NCI-H2107 treated with DMSO at 0.1 percent for 48 hours (cell line): ENCODE results near the gene AURKAIP1.
"Not testable (repeated sequence)": the region's sequence is repeated elsewhere in the genome, so short reads cannot be mapped to it uniquely, and the experiment has no call there.

Experiments used
- DNase-seq: peaks from one replicate; lab custom pipeline; 2025; ENCODE audit not compliant: unreplicated experiment; lab: John Stamatoyannopoulos, UW

Gene AURKAIP1

DNA sequence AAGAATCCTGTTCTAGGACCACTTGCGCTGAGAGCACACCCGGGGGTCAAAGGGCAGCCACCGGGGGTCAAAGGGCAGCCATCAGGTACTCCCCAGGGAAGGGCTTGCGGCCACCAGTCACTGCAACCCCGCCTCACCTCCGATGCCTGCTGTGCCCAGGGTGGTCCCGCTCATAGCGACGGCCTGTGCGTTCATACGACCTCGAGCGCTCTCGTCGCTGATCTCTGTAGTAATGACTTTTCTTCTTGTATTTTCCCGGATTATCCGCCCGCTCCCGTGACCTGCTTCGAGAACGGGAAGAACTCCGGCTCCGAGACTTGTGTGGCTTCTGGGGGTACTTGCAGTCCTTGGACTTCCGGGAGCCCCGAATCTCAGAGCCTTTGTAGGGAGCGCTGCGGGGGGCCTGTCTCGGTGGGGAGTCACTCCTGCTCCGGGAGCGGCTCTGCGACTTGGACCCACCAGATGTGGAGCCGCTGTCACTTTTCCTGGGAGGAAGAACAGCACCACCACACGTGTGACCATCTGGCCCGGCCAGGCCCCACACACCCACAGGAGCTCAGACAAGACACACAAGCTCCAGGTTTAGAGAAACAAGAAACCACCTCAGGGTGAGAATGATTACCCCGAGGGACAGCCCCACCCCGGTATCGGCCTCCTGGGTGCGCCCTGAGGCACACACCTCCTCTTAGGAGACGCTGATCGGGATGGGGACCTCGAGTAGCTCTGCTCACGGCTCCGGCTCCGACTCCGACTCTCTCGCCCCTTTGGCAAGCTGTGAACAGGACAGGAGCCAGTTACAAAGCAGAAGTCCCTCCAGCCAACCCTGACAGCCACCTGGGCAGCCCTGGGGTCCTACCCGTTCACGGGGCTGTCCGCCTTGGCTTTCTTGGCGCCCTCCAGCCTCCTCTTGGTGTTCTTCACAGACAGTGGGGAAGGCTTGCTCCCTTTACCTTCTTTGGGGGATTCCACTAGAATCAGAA is 12.4 kb upstream of the AURKAIP1 start:
- no peak for DNase-seq

DNA sequence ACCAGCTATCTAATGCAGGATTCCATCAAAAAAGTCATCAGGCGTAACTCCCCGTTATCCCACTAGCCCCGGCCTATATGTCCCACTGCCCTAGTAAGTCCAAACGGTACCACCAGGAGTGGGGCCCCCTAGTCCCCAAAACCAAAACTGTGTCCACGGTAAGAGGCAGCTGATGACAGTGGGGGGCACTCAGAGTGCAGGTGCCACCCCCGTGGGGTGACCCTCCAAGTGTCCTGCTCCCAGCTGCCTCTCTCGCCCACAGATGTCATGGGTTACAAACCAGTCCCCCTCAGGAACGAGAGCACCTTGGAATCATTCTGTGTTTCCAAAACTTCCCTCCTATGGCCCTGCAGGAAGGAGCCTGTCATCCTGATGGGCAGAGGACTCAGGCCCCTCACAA is 10.9 kb upstream of the AURKAIP1 start:
- no peak for DNase-seq

DNA sequence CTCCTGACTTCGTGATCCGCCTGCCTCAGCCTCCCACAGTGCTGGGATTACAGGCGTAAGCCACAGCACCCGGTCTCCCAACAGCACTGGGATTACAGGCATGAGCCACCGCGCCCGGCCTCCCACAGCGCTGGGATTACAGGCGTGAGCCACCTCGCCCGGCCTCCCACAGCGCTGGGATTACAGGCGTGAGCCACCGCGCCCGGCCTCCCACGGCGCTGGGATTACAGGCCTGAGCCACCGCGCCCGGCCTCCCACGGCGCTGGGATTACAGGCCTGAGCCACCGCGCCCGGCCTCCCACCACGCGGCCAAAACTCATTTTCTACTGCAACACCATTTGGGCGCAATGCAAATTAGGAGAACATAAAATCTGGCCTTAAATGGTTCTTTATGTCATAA is 10.3 kb upstream of the AURKAIP1 start:
- DNase-seq, result not testable (repeated sequence)

DNA sequence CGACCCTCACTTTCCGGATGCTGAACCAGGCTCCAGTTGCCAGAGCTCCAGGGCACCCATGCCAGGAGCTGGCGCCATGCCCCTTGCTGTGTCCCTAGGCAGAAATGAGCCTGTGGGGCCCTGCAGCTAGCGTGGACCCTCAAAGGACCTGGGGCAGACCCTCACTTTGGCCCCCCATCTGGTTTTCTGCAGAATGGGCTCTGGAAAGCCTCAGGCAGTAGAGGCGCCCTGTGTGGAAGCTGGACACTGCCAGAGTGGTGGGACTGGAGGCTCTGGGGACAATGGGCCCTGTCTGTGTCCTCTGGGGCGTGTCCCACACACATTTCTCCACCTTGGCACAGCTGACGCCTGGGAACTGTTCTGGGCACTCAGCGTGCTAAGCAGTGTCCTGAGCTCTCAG is 6.3 kb upstream of the AURKAIP1 start:
- no peak for DNase-seq

DNA sequence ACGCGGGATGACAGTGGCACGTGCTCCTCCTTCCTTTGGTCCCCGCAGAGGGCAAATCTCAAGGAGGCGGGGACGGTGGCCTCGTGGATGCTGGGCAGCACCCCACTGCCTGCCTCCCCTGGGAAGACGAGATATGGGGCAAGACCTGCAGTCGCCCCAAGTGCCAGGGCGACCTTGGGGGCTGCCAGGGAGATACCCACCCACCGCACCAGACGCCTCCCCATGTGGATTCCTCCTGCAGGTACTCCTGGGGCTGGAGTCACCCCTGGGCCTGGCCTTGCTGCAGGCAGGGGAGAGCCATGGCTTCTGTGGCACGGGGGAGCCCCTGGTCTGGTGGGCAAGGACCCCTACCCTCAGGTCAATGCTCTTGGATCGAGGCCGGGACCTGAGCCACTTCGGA is 5.9 kb upstream of the AURKAIP1 start:
- DNase-seq, result no peak

DNA sequence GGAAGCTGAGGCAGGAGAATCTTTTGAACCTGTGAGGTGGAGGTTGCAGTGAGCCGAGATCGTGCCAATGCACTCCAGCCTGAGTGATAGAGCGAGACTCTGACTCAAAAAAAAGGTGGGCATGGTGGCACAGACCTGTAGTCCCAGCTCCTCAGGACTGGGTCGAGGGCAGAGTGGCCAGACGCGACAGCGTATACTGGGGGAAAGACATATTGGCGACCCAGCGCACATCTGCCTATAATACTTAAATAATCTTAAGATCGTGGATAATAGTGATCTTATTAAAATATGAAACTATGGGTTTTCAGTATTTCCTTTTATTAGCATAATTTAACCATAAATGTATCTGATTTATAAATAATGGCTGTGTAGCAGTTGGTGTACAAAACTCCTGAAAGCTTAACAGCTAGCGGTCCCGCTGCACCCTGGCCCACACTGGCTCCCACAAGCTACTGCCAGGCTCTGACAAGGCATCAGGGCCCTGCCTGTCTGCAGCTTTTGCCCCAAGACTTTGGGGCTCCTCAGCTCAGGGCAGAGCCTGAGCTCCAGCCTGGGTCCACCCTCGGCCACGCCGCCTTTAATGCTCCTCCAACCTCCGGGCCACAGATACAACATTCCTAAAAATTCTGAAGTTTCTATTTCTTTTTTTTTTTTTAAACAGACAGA is 2.7 kb upstream of the AURKAIP1 start:
- no peak for DNase-seq

DNA sequence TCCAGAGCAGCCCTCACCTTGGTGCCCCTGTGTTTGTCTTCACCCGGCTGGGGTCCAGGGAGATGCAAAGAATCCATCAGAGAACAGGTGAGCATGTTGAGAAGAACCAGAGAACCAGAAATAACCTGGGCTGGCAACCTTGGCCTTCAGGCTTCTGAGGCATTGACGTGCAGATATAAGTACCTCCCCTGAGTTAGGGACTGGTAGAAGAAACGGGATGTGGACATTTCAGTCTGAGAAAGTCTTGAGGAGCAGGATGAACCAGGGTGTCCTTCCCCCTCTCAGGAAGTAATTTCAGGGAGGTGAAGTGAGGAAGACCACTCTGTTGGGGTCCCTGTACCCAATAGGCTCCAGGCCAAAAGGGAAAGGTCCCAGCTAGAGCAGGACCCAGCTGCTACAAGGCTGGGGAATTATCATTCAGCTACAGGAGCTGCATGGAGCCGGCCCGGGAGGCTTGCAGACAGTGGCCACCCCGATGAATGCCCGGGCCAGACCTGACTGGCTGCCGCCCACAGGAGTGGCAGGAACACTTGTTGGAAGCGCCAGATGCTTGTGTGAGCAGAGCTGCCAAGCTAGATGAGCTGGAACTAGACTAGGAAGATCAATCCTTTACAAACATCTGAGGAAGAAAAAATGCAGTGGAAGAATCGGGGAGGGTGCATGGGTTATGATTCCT is 1.7 kb upstream of the AURKAIP1 start:
- no peak for DNase-seq

DNA sequence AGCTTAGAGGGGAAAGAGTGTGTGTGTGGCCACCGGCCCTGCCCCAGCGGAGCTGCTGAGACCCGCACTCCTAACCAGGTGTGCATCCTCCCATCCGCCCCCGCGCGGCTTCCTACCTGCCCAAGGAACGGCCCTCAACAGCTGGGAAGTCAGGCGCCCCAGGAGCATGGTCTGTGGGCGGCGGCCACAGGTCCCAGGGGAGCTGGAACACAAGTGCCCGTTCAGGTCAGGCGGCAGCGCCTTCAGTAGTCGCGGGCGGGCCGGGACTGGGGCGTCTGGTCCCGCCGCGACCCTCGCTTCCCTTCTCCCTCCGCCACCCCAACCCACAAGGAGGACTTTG is 448 bp downstream of the AURKAIP1 start:
- no peak for DNase-seq

DNA sequence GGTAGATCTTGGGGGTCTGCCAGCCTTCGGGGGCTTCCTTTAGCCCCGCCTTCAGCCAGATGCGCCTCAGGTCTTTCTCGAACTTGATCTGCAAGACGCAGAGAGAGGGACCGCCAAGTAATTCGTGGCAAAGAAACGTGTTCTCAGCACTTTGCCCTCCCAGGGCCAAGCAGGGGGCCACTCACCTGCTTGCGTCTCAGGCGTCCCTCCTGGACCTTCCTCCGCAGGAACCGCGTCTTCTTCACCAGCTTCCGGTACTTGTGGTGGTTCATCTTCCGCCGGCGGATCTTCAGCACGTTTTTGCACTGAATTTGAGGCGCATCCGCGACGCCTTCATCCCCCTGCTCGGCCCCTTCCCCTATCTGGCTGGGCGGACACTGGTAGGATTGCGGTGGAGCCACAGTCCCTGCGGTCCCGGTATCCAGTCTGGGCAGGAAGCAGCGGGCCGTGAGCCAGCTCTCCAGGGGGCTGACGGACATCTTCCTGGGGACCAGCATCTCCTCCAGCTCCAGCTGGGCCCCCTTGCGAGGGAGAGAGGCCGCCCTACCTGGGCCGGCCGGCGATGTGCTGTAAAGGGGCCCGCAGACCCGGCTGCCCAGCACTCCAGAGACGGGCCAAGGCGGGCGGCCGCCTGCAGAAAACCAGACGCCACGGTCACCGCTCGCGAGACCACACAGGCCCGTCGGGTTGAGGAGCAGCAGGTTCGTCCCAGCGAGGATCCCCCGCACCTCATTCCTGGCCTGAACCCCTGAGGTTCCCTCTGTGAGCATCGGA is 1.0 kb downstream of the AURKAIP1 start:
- DNase-seq, result no peak

DNA sequence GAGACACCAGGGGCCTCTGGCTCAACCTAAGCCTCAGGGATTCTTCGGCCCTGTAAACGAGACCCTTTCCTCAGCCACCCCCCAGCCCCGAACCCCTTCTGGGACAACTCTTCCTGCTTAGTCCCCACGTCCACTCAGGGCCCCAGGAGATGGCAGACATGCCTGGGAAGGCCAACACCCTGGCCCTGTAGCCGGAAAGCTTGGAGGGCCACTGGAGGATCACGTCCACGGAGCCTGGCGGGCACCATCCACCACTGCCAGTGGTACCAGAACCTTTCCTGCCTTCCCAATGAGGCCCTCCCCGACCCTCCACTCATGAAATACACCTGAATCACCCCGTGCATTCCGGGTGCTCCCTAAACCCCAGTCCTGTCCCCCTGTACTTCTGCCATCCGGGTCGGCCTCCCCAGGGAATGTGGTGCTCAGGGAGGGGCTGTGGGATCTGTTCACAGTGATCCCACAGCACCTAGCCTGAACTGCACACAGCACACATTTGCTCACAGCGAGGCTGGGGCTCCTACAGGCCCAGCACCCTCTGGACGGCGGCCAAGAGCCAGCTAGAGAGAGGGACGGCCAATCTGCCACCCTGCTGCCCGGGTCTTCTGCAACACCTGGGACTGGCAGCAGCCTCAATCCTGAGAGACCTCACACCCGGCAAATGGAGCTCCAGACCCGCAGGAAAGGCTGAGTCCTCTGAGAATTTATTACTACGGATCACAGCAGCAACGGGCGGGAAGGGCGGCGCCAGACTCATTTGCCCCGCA is 1.8 kb downstream of the AURKAIP1 start:
- DNase-seq, result no peak

DNA sequence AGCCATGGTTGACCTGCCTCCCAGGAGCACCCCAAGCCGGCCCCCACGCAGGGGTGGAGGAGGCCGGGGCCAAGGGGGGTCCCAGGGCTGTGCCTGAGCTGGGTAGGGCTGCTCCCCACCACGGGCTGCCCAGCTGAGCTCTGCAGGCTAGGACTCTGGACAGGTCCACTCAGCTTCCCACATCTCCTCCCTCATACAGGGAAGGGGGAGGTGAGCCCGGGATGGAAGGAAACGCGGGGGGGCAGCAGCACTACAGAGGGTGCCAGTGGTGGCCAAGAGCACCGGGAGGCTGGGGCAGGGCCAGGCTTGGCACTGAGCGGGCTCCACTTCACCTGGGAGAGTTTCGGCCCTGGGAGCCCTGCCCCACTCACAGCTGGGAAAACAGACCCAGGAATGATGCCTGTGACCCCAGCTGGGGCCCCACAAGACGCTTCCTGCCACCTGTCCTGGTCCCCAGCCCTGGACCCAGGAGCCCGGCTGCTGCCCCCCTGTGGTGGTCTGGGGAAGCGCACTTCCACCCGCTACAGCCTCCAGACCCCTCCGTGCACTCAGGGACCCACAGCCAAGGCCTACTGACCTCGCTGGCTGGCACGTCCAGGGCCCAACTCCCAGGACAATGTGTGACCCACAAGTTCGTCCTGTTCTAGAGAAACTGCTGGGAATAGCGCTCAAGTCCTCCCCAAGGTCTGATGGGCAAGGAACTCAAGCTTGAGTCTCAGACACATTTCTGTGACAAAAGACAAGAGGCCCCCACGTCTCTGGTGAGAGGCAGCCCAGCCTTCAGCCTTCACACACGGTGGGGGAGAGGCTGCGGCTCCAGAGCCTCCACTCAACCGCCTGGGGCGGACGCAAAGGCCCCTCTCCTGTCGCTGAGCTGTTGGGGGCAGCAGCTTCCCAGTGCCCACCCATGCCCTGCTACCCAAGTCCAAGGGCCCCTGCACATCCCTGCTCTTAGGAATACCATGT is 3.0 kb downstream of the AURKAIP1 start:
- DNase-seq, result no peak

DNA sequence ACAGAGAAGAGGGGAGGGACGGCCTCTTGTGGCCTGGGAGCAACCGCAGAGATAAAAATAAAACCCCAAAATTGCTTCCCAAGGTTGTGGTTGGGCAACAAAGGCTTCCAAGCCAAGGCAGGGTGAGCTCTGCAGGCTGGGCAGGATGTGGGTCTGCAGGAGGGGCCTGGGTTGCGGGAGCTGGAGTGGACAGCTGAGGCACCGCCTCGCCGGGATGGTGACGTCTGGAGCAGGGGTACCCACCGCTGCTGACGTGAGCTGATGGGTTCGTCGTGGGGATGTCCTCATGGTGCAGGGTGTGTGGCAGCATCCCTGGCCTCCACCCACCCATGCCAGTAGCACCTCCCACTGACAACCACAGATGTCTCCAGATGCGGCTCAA is 3.7 kb downstream of the AURKAIP1 start:
- DNase-seq, result no peak

DNA sequence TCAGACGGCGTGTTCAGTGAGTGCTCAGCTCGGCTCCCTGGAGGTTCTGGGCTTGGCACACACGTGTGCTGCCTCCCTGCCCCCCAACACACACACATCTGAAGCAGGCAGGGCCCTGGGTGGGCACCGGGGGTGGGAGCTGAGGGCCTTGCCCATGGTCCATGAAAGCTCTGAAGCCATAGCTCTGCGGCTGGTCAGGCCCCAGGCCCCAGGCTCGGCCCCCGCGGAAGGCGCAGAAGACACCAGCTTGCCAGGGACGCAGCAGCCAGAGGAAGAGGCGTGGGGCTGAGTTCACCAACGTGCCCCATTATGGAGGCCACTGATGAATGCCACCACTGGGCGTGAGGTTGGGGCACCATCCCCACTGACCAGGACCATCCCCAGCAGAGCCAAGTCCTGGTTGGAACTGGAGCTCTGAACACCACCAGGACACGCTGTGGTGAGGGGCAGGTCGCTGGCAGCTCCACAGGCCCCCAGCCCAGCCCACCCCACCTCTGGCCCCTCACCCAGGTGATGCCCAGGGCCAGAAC is 4.2 kb downstream of the AURKAIP1 start:
- no peak for DNase-seq

DNA sequence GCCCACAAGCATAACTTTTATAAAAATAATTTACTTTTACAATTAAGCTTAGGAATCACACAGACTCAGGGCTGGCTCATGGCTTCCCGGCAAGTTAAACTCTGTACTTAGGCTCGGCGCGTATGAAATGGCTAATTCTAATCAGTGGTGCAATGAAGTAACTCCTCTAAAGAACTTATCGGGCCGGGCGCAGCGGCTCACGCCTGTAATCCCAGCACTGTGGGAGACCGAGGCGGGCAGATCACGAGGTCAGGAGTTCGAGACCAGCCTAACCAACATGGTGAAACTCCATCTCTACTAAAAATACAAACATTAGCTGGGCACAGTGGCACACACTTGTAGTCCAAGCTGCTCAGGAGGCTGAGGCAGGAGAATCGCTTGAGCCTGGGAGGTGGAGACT is 4.9 kb downstream of the AURKAIP1 start:
- DNase-seq, result not testable (repeated sequence)

DNA sequence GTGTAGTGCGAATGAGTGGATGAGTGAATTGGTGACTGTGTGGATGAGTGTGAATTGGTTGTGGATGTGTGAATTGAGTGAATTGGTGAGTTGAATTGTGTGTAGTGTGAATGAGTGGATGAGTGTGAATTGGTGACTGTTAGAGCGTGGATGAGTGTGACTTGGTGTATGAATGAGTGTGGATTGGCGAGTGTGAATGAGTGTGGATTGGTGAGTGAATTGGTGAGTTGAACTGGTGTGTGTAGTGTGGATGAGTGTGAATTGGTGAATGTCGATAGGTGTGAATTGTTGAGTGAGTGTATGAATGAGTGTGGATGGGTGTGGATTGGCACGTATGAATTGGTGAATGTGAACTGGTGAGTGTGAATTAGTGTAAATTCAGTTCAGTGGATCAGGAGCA is 7.7 kb downstream of the AURKAIP1 start:
- DNase-seq, result no peak

DNA sequence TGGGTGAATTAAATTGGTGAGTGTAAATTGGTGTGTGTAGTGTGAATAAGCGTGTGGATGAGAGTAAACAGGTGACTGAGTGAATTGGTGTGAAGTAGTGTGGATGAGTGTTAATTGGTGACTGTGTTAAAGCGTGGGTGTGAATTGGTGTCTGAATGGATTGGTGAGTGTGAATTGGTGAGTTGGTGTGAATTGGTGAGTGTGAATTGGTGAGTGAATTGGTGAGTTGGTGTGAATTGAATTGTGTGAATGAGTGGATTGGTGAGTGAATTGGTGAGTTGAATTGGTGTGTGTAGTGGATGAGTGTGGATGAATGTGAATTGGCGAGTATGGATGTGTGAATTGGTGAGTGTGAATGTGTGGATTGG is 8.3 kb downstream of the AURKAIP1 start:
- no peak for DNase-seq

DNA sequence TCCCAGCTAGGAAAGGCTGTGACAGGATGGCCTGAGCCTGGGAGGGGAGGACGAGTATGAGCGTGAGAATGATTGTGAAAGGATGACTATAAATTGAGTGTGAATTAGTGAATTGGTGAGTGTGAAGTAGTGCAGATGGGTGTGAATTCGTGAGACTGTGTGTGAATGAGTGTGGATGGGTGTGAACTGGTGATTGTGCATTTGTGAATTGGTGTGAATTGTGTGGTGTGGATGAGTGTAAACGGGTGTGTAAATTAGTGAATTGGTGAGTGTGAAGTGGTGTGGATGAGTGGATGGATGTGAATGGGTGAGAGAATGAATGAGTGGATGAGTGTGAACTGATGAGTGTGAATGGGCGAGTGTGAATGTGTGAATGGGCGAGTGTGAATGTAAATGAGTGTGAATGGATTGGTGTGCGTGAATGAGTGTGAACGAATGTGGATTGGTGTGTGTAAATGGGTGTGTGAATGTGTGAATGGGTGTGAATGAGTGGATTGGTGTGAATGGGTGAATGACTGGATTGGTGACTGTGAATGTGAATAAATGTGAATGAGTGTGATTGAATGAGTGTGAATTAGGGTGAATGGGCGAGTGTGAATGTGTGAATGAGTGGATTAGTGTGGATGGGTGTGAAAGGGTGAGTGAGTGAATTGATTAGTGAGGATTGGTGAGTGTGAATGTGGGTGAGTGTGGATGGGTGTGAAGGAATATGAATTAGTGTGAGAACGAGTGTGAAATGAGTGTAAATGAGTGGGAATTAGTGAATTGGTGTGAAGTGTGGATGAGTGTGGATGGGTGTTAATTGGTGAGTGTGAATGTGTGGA is 8.9 kb downstream of the AURKAIP1 start:
- DNase-seq, result no peak

DNA sequence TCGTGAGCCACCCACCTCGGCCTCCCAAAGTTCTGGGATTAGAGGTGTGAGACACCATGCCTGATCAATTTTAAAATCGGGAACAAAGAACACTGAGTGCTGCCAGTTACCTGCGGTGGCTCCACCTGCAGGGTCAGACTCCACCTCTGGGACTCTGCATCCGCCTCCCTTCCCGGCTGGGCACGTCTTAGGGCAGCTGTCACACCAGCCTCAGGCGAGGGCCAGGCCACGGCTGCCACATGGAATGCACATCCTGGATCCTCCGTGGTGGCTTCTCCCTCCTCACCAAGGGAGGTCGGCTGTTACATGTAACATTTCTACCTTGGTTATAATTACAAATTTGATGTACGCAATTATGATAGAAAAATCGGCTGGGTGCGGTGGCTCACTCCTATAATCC is 10.7 kb downstream of the AURKAIP1 start:
- DNase-seq, result no peak
